ENCODE results near the gene RAB11FIP2. TPM values are rescaled to one million over a fixed set of nuclear protein-coding genes. Genes with fewer than 3 reads are reported as not detected.
A peak's percentile ranks its signal among the peaks of the same experiment; 100 is the strongest.

The RAB11FIP2 gene
- total RNA-seq, 1 experiment from 2014 or later = 12.2 TPM

DNA sequence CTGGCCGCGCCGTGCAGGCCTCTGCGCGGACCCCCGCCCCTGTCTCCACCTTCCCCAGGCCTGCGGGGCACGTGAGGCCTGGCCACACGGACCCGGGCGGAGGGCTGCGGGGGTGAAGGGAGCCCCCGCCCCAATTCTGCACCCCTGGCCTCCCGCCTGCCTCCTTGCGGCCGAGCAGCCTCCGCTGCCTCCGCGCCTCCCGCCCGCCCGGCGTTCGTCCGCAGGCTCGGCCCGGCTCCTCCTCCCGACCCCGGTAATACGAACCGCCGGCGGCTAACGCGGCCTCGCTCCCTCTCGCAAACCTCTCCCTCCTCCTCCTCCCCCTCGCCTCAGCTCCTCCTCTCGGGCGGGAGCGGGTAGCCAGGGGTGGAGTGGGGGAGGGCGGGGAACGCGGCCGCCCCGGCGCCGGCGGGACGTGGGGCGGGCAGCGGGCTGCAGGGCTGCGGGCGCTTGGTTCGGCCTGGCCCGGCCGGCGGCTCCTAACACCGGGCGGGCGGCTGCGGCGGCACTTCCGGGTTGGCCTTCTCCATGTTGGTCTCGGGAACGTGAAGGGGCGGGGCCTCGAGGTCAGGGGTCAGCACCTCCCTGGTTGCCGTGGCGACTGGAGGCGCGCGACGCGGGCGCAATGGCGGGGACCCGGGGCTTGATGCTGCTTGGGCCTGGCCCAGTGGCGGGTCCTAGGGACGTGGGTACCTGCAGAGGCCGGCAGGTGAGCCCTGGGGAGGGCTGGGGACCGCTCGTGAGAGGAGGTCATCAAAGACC lies at the start of gene RAB11FIP2 (continued):
- TF ChIP-seq, protein P1, sequence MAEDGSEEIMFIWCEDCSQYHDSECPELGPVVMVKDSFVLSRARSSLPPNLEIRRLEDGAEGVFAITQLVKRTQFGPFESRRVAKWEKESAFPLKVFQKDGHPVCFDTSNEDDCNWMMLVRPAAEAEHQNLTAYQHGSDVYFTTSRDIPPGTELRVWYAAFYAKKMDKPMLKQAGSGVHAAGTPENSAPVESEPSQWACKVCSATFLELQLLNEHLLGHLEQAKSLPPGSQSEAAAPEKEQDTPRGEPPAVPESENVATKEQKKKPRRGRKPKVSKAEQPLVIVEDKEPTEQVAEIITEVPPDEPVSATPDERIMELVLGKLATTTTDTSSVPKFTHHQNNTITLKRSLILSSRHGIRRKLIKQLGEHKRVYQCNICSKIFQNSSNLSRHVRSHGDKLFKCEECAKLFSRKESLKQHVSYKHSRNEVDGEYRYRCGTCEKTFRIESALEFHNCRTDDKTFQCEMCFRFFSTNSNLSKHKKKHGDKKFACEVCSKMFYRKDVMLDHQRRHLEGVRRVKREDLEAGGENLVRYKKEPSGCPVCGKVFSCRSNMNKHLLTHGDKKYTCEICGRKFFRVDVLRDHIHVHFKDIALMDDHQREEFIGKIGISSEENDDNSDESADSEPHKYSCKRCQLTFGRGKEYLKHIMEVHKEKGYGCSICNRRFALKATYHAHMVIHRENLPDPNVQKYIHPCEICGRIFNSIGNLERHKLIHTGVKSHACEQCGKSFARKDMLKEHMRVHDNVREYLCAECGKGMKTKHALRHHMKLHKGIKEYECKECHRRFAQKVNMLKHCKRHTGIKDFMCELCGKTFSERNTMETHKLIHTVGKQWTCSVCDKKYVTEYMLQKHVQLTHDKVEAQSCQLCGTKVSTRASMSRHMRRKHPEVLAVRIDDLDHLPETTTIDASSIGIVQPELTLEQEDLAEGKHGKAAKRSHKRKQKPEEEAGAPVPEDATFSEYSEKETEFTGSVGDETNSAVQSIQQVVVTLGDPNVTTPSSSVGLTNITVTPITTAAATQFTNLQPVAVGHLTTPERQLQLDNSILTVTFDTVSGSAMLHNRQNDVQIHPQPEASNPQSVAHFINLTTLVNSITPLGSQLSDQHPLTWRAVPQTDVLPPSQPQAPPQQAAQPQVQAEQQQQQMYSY (CRISPR knock-in tag; IDR thresholded peaks at IDR 0.05) = no peak
- TF ChIP-seq, protein P2, sequence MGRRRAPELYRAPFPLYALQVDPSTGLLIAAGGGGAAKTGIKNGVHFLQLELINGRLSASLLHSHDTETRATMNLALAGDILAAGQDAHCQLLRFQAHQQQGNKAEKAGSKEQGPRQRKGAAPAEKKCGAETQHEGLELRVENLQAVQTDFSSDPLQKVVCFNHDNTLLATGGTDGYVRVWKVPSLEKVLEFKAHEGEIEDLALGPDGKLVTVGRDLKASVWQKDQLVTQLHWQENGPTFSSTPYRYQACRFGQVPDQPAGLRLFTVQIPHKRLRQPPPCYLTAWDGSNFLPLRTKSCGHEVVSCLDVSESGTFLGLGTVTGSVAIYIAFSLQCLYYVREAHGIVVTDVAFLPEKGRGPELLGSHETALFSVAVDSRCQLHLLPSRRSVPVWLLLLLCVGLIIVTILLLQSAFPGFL (CRISPR knock-in tag; IDR thresholded peaks at IDR 0.05; ENCODE audit: borderline replicate concordance) = no peak
- TF ChIP-seq, protein P3, sequence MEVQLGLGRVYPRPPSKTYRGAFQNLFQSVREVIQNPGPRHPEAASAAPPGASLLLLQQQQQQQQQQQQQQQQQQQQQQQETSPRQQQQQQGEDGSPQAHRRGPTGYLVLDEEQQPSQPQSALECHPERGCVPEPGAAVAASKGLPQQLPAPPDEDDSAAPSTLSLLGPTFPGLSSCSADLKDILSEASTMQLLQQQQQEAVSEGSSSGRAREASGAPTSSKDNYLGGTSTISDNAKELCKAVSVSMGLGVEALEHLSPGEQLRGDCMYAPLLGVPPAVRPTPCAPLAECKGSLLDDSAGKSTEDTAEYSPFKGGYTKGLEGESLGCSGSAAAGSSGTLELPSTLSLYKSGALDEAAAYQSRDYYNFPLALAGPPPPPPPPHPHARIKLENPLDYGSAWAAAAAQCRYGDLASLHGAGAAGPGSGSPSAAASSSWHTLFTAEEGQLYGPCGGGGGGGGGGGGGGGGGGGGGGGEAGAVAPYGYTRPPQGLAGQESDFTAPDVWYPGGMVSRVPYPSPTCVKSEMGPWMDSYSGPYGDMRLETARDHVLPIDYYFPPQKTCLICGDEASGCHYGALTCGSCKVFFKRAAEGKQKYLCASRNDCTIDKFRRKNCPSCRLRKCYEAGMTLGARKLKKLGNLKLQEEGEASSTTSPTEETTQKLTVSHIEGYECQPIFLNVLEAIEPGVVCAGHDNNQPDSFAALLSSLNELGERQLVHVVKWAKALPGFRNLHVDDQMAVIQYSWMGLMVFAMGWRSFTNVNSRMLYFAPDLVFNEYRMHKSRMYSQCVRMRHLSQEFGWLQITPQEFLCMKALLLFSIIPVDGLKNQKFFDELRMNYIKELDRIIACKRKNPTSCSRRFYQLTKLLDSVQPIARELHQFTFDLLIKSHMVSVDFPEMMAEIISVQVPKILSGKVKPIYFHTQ (CRISPR knock-in tag; IDR thresholded peaks at IDR 0.05) = no peak
- TF ChIP-seq, protein P4, sequence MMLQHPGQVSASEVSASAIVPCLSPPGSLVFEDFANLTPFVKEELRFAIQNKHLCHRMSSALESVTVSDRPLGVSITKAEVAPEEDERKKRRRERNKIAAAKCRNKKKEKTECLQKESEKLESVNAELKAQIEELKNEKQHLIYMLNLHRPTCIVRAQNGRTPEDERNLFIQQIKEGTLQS (CRISPR knock-in tag; conservative IDR thresholded peaks at IDR 0.05) = no peak
- TF ChIP-seq JUN (CRISPR knock-in tag; IDR thresholded peaks at IDR 0.05) (0 out of 2 replicates have a peak, but pooled peaks have one; percentile 62), RORB (CRISPR knock-in tag; IDR thresholded peaks at IDR 0.05) (no peak), NR2C2 (CRISPR knock-in tag; IDR thresholded peaks at IDR 0.05) (peak; percentile 89), EMX1 (CRISPR knock-in tag; IDR thresholded peaks at IDR 0.05) (no peak), FOXP1 (CRISPR knock-in tag; IDR thresholded peaks at IDR 0.05; ENCODE audit: borderline replicate concordance) (peak; percentile 34; the same call in 1 of the 2 replicates), PRRX2 (CRISPR knock-in tag; IDR thresholded peaks at IDR 0.05) (no peak), SP1 (CRISPR knock-in tag; conservative IDR thresholded peaks at IDR 0.05) (peak; percentile 95), ZNF138 (CRISPR knock-in tag; conservative IDR thresholded peaks at IDR 0.05) (no peak), ZNF232 (CRISPR knock-in tag; IDR thresholded peaks at IDR 0.05) (peak; percentile 23; the same call in 1 of the 2 replicates)
- TF ChIP-seq, protein P5, sequence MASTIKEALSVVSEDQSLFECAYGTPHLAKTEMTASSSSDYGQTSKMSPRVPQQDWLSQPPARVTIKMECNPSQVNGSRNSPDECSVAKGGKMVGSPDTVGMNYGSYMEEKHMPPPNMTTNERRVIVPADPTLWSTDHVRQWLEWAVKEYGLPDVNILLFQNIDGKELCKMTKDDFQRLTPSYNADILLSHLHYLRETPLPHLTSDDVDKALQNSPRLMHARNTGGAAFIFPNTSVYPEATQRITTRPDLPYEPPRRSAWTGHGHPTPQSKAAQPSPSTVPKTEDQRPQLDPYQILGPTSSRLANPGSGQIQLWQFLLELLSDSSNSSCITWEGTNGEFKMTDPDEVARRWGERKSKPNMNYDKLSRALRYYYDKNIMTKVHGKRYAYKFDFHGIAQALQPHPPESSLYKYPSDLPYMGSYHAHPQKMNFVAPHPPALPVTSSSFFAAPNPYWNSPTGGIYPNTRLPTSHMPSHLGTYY (CRISPR knock-in tag; IDR thresholded peaks at IDR 0.05) = no peak
- TF ChIP-seq, protein P6, sequence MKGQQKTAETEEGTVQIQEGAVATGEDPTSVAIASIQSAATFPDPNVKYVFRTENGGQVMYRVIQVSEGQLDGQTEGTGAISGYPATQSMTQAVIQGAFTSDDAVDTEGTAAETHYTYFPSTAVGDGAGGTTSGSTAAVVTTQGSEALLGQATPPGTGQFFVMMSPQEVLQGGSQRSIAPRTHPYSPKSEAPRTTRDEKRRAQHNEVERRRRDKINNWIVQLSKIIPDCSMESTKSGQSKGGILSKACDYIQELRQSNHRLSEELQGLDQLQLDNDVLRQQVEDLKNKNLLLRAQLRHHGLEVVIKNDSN (CRISPR knock-in tag; IDR thresholded peaks at IDR 0.05) = peak; percentile 45; the same call in 1 of the 2 replicates
- TF ChIP-seq, protein P7, sequence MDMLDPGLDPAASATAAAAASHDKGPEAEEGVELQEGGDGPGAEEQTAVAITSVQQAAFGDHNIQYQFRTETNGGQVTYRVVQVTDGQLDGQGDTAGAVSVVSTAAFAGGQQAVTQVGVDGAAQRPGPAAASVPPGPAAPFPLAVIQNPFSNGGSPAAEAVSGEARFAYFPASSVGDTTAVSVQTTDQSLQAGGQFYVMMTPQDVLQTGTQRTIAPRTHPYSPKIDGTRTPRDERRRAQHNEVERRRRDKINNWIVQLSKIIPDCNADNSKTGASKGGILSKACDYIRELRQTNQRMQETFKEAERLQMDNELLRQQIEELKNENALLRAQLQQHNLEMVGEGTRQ (CRISPR knock-in tag; IDR thresholded peaks at IDR 0.05) = peak; percentile 55; the same call in 1 of the 2 replicates
- TF ChIP-seq, protein P8, sequence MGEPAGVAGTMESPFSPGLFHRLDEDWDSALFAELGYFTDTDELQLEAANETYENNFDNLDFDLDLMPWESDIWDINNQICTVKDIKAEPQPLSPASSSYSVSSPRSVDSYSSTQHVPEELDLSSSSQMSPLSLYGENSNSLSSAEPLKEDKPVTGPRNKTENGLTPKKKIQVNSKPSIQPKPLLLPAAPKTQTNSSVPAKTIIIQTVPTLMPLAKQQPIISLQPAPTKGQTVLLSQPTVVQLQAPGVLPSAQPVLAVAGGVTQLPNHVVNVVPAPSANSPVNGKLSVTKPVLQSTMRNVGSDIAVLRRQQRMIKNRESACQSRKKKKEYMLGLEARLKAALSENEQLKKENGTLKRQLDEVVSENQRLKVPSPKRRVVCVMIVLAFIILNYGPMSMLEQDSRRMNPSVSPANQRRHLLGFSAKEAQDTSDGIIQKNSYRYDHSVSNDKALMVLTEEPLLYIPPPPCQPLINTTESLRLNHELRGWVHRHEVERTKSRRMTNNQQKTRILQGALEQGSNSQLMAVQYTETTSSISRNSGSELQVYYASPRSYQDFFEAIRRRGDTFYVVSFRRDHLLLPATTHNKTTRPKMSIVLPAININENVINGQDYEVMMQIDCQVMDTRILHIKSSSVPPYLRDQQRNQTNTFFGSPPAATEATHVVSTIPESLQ (CRISPR knock-in tag; IDR thresholded peaks at IDR 0.05) = no peak
- TF ChIP-seq, protein P9, sequence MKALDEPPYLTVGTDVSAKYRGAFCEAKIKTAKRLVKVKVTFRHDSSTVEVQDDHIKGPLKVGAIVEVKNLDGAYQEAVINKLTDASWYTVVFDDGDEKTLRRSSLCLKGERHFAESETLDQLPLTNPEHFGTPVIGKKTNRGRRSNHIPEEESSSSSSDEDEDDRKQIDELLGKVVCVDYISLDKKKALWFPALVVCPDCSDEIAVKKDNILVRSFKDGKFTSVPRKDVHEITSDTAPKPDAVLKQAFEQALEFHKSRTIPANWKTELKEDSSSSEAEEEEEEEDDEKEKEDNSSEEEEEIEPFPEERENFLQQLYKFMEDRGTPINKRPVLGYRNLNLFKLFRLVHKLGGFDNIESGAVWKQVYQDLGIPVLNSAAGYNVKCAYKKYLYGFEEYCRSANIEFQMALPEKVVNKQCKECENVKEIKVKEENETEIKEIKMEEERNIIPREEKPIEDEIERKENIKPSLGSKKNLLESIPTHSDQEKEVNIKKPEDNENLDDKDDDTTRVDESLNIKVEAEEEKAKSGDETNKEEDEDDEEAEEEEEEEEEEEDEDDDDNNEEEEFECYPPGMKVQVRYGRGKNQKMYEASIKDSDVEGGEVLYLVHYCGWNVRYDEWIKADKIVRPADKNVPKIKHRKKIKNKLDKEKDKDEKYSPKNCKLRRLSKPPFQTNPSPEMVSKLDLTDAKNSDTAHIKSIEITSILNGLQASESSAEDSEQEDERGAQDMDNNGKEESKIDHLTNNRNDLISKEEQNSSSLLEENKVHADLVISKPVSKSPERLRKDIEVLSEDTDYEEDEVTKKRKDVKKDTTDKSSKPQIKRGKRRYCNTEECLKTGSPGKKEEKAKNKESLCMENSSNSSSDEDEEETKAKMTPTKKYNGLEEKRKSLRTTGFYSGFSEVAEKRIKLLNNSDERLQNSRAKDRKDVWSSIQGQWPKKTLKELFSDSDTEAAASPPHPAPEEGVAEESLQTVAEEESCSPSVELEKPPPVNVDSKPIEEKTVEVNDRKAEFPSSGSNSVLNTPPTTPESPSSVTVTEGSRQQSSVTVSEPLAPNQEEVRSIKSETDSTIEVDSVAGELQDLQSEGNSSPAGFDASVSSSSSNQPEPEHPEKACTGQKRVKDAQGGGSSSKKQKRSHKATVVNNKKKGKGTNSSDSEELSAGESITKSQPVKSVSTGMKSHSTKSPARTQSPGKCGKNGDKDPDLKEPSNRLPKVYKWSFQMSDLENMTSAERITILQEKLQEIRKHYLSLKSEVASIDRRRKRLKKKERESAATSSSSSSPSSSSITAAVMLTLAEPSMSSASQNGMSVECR (CRISPR knock-in tag; IDR thresholded peaks at IDR 0.05; ENCODE audit: borderline replicate concordance) = peak; percentile 76; the same call in 1 of the 2 replicates
- TF ChIP-seq, protein P10, sequence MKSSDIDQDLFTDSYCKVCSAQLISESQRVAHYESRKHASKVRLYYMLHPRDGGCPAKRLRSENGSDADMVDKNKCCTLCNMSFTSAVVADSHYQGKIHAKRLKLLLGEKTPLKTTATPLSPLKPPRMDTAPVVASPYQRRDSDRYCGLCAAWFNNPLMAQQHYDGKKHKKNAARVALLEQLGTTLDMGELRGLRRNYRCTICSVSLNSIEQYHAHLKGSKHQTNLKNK (CRISPR knock-in tag; IDR thresholded peaks at IDR 0.05) = no peak

All from WTC11 (cell line).